H9 (cell line): ENCODE results near the gene CTNNA3. TPM values are rescaled to one million over a fixed set of nuclear protein-coding genes. Genes with fewer than 3 reads are reported as not detected.
A peak's percentile ranks its signal among the peaks of the same experiment; 100 is the strongest.

Experiments used
- DNase-seq: peaks from one replicate; pipeline ENCODE4 v3.0.0-alpha.2; 2017
- H2AFZ ChIP-seq: one replicate; pipeline ENCODE4 v1.6.1; 2013; ENCODE audit warnings: mild to moderate bottlenecking, low read length, control low read depth, moderate library complexity
- H2AK5ac ChIP-seq: 2 replicates; pipeline ENCODE4 v1.6.1; 2013; ENCODE audit warnings: low read length, control low read depth, mixed read lengths; ENCODE audit not compliant: insufficient read length
- H2BK120ac ChIP-seq: one replicate; pipeline ENCODE4 v1.6.1; 2013; ENCODE audit warnings: low read depth, mild to moderate bottlenecking, low read length, control low read depth, inconsistent platforms; ENCODE audit not compliant: poor library complexity, severe bottlenecking
- H2BK12ac ChIP-seq: 2 replicates; pipeline ENCODE4 v1.6.1; 2013; ENCODE audit warnings: low read length, control low read depth, mixed read lengths, low read depth; ENCODE audit not compliant: insufficient read length
- H2BK15ac ChIP-seq: 2 replicates; pipeline ENCODE4 v1.6.1; 2013; ENCODE audit warnings: low read depth, low read length, control low read depth
- H2BK20ac ChIP-seq: one replicate; pipeline ENCODE4 v1.6.1; 2013; ENCODE audit warnings: low read depth, mild to moderate bottlenecking, low read length, control low read depth, inconsistent platforms; ENCODE audit not compliant: poor library complexity, severe bottlenecking
- H2BK5ac ChIP-seq: 2 replicates; pipeline ENCODE4 v1.6.1; 2013; ENCODE audit warnings: low read length, control low read depth, mixed read lengths; ENCODE audit not compliant: insufficient read length
- H3K14ac ChIP-seq: 2 replicates; pipeline ENCODE4 v1.6.1; 2013; ENCODE audit warnings: low read length, control low read depth; ENCODE audit not compliant: insufficient read depth
- H3K18ac ChIP-seq: 2 replicates; pipeline ENCODE4 v1.6.1; 2013; ENCODE audit warnings: low read depth, mild to moderate bottlenecking, mixed read lengths, low read length, control low read depth; ENCODE audit not compliant: insufficient read length
- H3K23ac ChIP-seq: 2 replicates; pipeline ENCODE4 v1.6.1; 2013; ENCODE audit warnings: low read length, control low read depth, mixed read lengths, low read depth; ENCODE audit not compliant: insufficient read length
- H3K23me2 ChIP-seq: 2 replicates; pipeline ENCODE4 v1.6.1; 2013; ENCODE audit warnings: low read depth, mild to moderate bottlenecking, mixed read lengths, low read length, control low read depth; ENCODE audit not compliant: insufficient read length, poor library complexity, severe bottlenecking
- H3K27ac ChIP-seq: 2 replicates; pipeline ENCODE4 v1.5.1; 2013; ENCODE audit warnings: low read length, control low read depth, mixed read lengths, low read depth; ENCODE audit not compliant: insufficient read length
- H3K27me3 ChIP-seq: 2 replicates; pipeline ENCODE4 v1.6.1; 2013; ENCODE audit warnings: low read length, control low read depth, inconsistent platforms; ENCODE audit not compliant: insufficient read depth
- H3K4ac ChIP-seq: 2 replicates; pipeline ENCODE4 v1.6.1; 2013; ENCODE audit warnings: low read depth, mild to moderate bottlenecking, control low read depth, inconsistent platforms, low read length, moderate library complexity
- H3K4me1 ChIP-seq: 2 replicates; pipeline ENCODE4 v1.6.1; 2013; ENCODE audit warnings: low read length, control low read depth, inconsistent platforms; ENCODE audit not compliant: insufficient read depth
- H3K4me2 ChIP-seq: 2 replicates; pipeline ENCODE4 v1.6.1; 2013; ENCODE audit warnings: low read length, control low read depth, mixed read lengths; ENCODE audit not compliant: insufficient read length, insufficient read depth
- H3K56ac ChIP-seq: 2 replicates; pipeline ENCODE4 v1.6.1; 2013; ENCODE audit warnings: low read depth, mild to moderate bottlenecking, mixed read lengths, low read length, control low read depth; ENCODE audit not compliant: insufficient read length
- H3K79me1 ChIP-seq: 2 replicates; pipeline ENCODE4 v1.6.1; 2013; ENCODE audit warnings: low read depth, mild to moderate bottlenecking, moderate library complexity, low read length, control low read depth, inconsistent platforms; ENCODE audit not compliant: insufficient read depth, poor library complexity, severe bottlenecking
- H3K79me2 ChIP-seq: 2 replicates; pipeline ENCODE4 v1.6.1; 2013; ENCODE audit warnings: low read length, control low read depth, inconsistent platforms; ENCODE audit not compliant: insufficient read depth
- H3K9ac ChIP-seq: 2 replicates; pipeline ENCODE4 v1.6.1; 2013; ENCODE audit warnings: low read length, control low read depth, mixed read lengths; ENCODE audit not compliant: insufficient read length; ENCODE audit errors: extremely low read depth
- H3K9me3 ChIP-seq: one replicate; pipeline ENCODE4 v1.6.1; 2013; ENCODE audit warnings: low read depth, low read length, inconsistent platforms; ENCODE audit not compliant: control insufficient read depth
- H3T11ph ChIP-seq: one replicate; pipeline ENCODE4 v1.6.1; 2013; ENCODE audit warnings: mild to moderate bottlenecking, low read length, control low read depth, inconsistent platforms
- H4K20me1 ChIP-seq: one replicate; pipeline ENCODE4 v1.6.1; 2013; ENCODE audit not compliant: control insufficient read depth, insufficient read length, insufficient read depth
- H4K5ac ChIP-seq: 2 replicates; pipeline ENCODE4 v1.6.1; 2013; ENCODE audit warnings: low read depth, mild to moderate bottlenecking, mixed read lengths, low read length, control low read depth; ENCODE audit not compliant: insufficient read length
- H4K8ac ChIP-seq: replicated peaks from 2 replicates; pipeline ENCODE4 v1.6.1; 2013; ENCODE audit warnings: low read length, control low read depth, mixed read lengths, low read depth; ENCODE audit not compliant: insufficient read length
- H4K91ac ChIP-seq: 2 replicates; pipeline ENCODE4 v1.6.1; 2013; ENCODE audit warnings: low read depth, mild to moderate bottlenecking, moderate library complexity, mixed read lengths, low read length, control low read depth; ENCODE audit not compliant: insufficient read length
- H3K27ac Mint-ChIP-seq, 3 experiments: 2 replicates in 2 of 3; 3 replicates in 1 of 3; pipeline ENCODE4 v1.8.0; 2020 to 2021; ENCODE audit warnings: mixed read lengths in 3 of 3, mild to moderate bottlenecking in 1 of 3, moderate library complexity in 1 of 3
- H3K27me3 Mint-ChIP-seq: 2 replicates; pipeline ENCODE4 v1.8.0; 2021; ENCODE audit warnings: low read depth, mild to moderate bottlenecking, moderate library complexity, mixed read lengths
- H3K36me3 Mint-ChIP-seq, 3 experiments: 2 replicates in 2 of 3; 3 replicates in 1 of 3; pipeline ENCODE4 v1.8.0; 2020 to 2021; ENCODE audit warnings: low read depth in 3 of 3, mixed read lengths in 3 of 3; ENCODE audit not compliant: insufficient read depth in 1 of 3
- H3K4me1 Mint-ChIP-seq, 2 experiments: 2 replicates each; pipeline ENCODE4 v1.8.0; 2020; ENCODE audit warnings: mixed read lengths in 2 of 2
- H3K4me3 Mint-ChIP-seq, 2 experiments: 2 replicates in 1 of 2; 3 replicates in 1 of 2; pipeline ENCODE4 v1.8.0; 2020 to 2021; ENCODE audit warnings: mild to moderate bottlenecking in 2 of 2, mixed read lengths in 2 of 2, moderate library complexity in 1 of 2
- H3K9me3 Mint-ChIP-seq, 2 experiments: 2 replicates in 1 of 2; 3 replicates in 1 of 2; pipeline ENCODE4 v1.8.0; 2020; ENCODE audit warnings: mild to moderate bottlenecking in 2 of 2, mixed read lengths in 2 of 2, moderate library complexity in 1 of 2
- CTCF ChIP-seq: fragments of 200-600 bp; sonication (generic); conservative IDR thresholded peaks from 3 replicates; pipeline ENCODE4 v1.8.0; 2021; ENCODE audit warnings: antibody characterized with exemption, mild to moderate bottlenecking
- WGBS: extraction: QIAGEN DNeasy Blood & Tissue Kit; methylation state at CpG from one replicate; pipeline ENCODE4 v1.1.7; 2013; ENCODE audit warnings: missing lambda C conversion rate, low lambda C conversion rate, mixed read lengths; ENCODE audit not compliant: insufficient read length; ENCODE audit errors: extremely low coverage; 5-methylcytosine and 5-hydroxymethylcytosine counted together
- total RNA-seq: library from RNA; stranded (reverse); gene quantifications from 2 replicates; pipeline ENCODE4 v1.2.1, GENCODE V29; 2021

CTNNA3 gene
- total RNA-seq, 1 experiment from 2014 or later: 3.3 TPM

GRCh38 chr10:67098461-67098860 lies 597.5 kb downstream of the CTNNA3 start:
- H4K8ac ChIP-seq: no peak overlapping the region
- peak overlapping the region; percentile 64 for H3K18ac ChIP-seq
- no peak overlapping the region for H3K4me2 ChIP-seq
- H3K4me1 ChIP-seq: peaks cover 3% of the 10 kb centered on the region; the same call in 1 of the 2 replicates
- no peak overlapping the region for H4K5ac ChIP-seq
- H3K79me2 ChIP-seq: no peaks in the 10 kb centered on the region
- H3K9me3 Mint-ChIP-seq: no peaks in the 10 kb centered on the region
- no peak overlapping the region for H3K9ac ChIP-seq
- H2BK5ac ChIP-seq: no peak overlapping the region
- no peaks in the 10 kb centered on the region for H4K20me1 ChIP-seq
- H2AK5ac ChIP-seq: no peak overlapping the region
- no peaks in the 10 kb centered on the region for H3K9me3 ChIP-seq
- H2BK15ac ChIP-seq: no peak overlapping the region
- H3K14ac ChIP-seq: no peak overlapping the region
- H3K56ac ChIP-seq: no peak overlapping the region
- H2BK20ac ChIP-seq: no peak overlapping the region
- no peak overlapping the region for H4K91ac ChIP-seq
- H3K4me3 Mint-ChIP-seq: no peak overlapping the region
- H3K27ac ChIP-seq: no peak overlapping the region
- H3T11ph ChIP-seq: no peak overlapping the region
- peaks cover 16 to 24% of the 10 kb centered on the region in 2 experiments for H3K4me1 Mint-ChIP-seq
- no CpG with 5 or more reads among the region's 2 CpGs for WGBS
- no peak overlapping the region for H3K4ac ChIP-seq
- H3K79me1 ChIP-seq: no peaks in the 10 kb centered on the region
- H3K23ac ChIP-seq: no peak overlapping the region
- no peaks in the 10 kb centered on the region for H3K27me3 Mint-ChIP-seq
- H3K27me3 ChIP-seq: no peaks in the 10 kb centered on the region
- no peak overlapping the region for H2BK12ac ChIP-seq
- H3K36me3 Mint-ChIP-seq: no peaks in the 10 kb centered on the region
- no peaks in the 10 kb centered on the region for H3K23me2 ChIP-seq
- DNase-seq: no peak
- peak overlapping the region; percentile 36 for H2BK120ac ChIP-seq
- no peak for TF ChIP-seq CTCF
- peak overlapping the region; percentile 54 to 90 (median 86); a peak in 3 of 7 replicates for H3K27ac Mint-ChIP-seq
- no peak overlapping the region for H2AFZ ChIP-seq
